ENCODE measurements around the gene PDGFRA.
A peak's percentile ranks its signal among the peaks of the same experiment; 100 is the strongest.

The PDGFRA gene

DNA sequence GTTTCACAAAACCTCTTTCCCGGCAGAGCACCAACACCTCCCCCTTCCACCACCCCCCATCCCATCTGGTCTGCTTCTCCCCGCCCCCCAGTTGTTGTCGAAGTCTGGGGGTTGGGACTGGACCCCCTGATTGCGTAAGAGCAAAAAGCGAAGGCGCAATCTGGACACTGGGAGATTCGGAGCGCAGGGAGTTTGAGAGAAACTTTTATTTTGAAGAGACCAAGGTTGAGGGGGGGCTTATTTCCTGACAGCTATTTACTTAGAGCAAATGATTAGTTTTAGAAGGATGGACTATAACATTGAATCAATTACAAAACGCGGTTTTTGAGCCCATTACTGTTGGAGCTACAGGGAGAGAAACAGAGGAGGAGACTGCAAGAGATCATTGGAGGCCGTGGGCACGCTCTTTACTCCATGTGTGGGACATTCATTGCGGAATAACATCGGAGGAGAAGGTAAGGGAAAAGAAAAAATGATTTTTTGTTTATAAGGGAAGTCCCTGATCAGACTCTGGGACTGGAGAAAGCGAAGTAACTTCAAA lies at the start of gene PDGFRA:
PDGFRA (plus strand) TSS at position 333 of the 541 bp plus-strand sequence. CDS start 29,476 bp downstream, outside the sequence.
- no peak for DNase-seq (ENCODE audit: low read depth in 2 of 2)

DNA sequence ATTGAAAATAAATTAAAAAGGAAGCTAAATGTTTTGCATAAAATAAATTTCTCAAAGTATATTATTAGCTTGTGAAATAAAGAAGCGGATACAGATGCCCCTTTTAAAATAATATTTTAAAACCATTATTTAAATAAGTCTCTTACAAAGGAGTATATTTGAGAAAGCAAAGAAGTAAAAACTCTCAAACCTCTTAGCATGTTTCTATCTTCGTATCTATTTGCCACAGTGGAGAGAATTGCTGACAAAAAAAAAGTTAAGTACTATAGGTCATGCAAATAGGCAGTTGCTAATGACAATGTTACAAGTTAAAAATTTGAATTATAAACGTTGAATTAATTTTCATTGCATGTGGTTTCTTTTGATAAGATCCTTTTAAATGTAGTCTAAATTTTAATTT lies 44.5 kb upstream of the PDGFRA start:
- no peak for DNase-seq (ENCODE audit: low read depth in 2 of 2)

DNA sequence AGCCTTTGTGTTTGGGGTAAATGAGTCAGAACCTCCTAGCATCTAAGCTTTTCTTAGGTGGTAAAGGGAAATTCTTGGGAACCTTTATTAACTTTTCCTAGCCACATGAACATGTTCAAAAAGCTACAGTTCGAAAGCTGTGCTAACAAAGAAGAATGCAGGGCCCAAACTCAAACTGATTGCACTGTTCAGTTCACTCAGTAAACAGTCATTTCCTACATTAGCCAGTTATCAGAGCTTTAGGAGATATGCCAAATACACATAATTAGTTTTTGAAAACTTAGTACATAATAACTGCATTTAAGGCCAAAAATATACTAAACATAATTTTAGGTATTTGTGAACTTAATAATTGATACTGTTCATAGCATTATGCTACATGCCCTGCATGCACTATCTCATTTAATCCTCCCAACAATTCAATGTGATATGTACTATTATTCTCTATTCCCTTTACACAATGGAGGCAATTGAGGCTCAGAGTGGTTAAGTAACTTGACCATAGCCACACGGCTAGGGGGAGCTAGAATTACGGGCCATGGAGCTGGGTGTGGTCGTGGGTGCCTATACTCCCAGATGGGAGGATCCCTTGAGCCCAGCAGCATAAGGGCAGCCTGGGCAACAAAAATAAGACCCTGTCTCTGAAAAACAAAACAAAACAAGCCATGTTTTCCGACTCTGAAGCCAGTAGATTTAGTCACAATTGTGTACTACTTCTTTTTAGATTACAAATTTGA lies 43.9 kb upstream of the PDGFRA start:
- no peak for DNase-seq (ENCODE audit: low read depth in 2 of 2)

DNA sequence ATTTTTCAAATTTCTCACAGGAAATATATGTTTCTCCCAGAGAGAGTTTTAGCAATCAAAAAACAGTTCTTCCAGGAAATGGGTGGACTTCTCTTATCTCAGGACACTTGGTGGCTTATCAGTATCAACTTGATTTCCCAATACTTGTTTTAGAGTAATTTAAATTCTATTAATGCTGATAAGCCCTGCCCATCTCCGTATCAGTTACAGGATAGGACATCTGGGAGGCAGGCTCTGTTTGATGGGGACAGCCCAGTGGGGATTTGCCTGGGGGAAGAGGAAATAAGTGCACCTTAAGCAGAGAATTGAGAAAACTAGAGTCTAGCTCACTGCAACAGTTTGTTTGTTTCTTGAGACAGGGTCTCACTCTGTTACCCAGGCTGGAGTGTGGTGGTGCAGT lies 43.2 kb upstream of the PDGFRA start:
- DNase-seq (ENCODE audit: low read depth in 2 of 2) = no peak

DNA sequence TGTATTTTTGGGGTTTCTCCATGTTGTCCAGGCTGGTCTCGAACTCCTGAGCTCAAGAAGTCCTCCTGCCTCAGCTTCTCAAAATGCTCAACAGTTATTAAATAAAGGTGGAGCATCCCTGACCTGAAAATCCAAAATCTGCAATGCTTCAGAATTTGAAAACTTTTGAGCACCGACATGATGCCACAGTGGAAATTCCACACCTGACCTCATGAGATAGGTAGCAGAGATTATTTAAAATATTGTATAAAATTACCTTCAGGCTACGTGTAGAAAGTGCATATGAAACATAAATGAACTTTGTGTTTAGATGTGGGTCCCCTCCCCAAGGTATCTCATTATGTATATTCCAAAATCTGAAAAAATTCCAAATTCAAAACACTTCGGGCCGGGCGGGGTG lies 42.7 kb upstream of the PDGFRA start:
- DNase-seq (ENCODE audit: low read depth in 2 of 2) = no peak

DNA sequence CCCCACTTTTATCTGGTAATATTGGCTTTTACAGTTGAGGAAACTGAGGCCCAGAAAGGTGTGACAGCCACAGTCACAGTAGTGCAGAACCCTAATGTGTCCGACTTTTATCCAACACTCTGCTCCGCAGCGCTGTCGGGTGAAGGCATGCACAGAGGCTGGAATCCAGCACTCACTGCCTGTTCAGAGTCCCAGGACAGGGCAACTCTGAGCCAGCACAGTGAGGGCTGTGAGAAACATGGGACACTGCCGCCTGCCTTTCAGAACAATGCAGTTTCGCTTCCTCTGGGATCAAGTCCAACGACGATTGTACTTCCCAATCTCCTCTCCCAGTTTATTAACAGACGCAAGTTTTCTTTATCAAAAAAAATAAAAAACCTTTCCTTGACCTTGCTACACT lies 41.9 kb upstream of the PDGFRA start:
- DNase-seq (ENCODE audit: low read depth in 2 of 2) = no peak

DNA sequence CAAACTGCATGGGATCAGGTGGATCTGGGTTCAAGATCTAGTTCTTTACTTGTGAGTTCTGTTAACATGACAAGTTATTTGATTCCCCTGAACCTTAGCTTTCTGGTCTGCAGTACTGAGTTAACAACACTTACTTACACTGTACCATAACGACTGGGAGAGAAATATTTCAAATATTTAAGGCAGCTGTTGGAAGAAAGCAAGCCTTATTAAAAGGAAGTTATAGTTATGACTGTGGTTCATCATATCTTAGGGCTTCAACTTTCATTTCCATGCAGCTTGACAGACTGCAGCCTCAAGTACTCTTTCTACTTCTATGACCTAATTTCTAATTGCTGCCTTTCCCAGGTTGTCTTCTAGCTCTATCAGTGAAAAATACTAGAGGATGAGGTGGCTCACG lies 40.0 kb upstream of the PDGFRA start:
- DNase-seq (ENCODE audit: low read depth in 2 of 2) = no peak

DNA sequence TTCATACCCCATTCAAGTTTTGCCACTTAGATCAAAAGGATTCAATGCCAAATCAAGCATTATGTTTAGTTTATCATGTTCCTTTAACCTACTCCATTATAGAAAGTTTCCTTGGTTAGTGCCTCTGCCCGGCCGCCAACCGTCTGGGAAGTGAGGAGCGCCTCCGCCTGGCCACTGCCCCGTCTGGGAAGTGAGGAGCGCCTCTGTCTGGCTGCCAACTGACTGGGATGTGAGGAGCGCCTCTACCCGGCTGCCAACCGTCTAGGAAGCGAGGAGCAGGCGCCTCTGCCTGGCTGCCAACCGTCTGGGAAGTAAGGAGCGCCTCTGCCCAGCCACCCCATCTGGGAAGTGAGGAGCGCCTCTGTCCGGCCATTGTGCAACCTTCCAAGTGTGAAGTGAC lies 36.3 kb upstream of the PDGFRA start:
- no peak for DNase-seq (ENCODE audit: low read depth in 2 of 2)

DNA sequence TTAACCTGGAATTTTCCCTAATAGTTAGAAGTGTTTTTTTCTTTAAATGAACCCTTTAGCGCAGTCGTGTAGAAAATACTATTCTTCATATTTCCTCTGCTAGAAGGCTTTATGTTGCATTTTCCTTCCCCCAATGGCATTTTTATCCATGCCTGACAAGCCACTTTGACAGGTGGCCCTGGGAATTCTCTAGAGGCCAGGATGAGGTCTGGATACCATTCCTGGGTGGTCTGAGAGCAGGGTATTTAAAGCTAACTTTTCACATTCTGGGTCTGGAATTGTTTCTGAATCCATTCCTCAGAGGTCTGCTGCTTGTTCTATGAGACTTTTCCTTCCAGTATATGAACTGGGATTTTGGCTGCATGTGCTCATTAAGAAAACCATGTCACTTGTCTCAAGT lies 31.2 kb upstream of the PDGFRA start:
- DNase-seq (ENCODE audit: low read depth in 2 of 2) = no peak

DNA sequence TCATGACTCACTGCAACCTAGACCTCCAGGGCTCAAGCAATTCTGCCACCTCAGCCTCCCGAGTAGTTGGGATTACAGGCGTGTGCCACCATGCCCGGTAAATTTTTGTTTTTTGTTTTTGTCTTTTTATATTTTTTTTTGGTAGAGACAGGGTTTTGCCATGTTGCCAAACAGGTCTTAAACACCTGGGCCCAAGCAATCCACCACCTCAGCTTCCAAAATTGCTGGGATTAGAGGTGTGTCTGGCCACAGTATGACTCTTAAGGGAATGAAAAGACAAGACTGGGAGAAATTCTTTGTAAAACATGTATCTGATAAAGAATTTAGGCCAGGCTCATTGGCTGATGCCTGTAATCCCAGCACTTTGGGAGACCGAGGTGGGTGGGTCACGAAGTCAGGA lies 29.2 kb upstream of the PDGFRA start:
- DNase-seq (ENCODE audit: low read depth in 2 of 2) = no peak

DNA sequence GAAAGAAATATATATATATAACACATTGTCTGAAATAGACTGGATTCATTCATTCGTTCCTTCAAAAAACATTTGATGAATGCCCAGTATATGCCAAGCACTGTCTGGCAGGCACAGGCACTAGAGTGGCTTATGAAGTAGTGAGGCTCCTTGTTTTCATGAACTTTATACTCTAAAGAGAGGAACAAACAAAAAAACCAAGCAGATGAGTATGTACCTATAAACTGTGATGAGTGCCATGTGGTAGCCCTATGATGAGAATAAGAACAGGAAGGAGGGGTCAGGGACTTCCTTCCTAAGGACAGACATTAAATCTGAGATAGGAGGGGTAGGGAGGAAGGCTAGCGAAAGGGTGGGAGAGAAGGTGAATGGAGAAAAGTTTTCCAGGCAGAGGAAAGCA lies 19.5 kb upstream of the PDGFRA start:
- no peak for DNase-seq (ENCODE audit: low read depth in 2 of 2)

DNA sequence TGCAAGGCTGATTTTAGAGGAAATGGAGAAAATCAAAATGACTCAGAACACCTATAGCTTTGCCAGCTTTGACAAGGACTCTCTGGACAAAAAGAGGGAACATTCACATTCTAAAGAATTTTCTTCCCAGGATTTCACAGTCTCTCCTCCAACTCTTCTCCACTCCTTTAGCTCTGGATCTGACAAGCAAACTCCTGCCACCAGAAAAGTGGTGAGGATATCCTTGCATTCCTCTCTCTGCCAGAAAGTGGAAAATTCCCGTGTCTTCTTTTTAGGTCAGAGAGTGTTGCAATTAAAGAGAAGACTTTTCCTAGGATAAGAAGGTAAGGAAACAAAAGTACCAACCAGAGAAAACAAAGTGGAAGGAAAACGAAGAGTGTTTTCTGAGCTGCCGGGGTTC lies 16.1 kb upstream of the PDGFRA start:
- DNase-seq (ENCODE audit: low read depth in 2 of 2) = no peak

DNA sequence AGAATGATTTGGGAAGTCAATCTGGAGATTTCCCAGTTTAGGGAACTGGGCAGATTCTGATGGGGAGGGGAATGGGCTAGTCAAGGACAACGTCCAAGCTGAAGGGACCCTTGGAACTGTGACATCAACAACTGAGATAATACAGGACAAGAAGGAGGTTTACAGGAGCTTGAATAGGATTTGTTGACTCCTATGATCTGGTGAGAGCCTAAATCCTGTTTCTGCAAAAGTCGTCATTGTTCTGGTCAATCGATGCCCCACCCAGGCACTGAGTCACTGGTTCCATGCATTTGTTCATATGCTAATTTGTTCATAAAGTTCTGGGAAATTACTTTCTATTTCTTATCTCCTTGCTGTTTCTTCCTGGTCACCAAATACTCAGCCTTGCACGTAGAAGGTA lies 15.3 kb upstream of the PDGFRA start:
- DNase-seq (ENCODE audit: low read depth in 2 of 2) = no peak

DNA sequence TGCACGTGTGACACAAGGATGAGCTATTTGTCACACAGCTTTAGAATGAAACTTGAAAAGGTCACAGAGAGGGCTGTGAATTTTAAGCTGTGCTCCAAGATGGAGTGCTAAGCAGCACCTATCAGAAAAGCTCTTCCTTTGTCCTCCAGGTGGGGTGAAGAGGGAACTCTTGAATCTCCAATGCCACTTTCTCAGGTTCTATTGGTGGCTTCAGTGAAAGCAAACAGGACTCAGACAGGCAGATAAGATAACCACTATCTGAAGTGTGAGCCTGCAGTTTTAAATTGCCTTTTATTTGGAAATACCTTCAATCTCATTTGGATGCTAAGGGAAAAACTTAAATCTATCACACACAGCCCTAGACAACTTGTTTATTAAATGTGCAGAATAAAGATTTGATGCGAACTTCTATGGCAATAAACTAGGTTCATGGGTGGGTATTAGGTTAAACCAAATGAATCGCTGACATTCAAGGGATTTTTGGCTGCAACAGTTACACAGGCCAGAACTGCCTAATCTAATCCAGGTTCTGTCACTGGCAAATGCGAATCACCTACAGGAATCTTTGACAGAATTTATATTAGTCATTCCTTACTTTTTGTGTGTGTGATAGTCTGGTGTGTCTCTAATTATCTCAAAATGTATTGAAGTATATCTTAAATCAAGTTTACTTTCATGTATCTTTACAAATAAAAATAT lies 13.6 kb upstream of the PDGFRA start:
- no peak for DNase-seq (ENCODE audit: low read depth in 2 of 2)

DNA sequence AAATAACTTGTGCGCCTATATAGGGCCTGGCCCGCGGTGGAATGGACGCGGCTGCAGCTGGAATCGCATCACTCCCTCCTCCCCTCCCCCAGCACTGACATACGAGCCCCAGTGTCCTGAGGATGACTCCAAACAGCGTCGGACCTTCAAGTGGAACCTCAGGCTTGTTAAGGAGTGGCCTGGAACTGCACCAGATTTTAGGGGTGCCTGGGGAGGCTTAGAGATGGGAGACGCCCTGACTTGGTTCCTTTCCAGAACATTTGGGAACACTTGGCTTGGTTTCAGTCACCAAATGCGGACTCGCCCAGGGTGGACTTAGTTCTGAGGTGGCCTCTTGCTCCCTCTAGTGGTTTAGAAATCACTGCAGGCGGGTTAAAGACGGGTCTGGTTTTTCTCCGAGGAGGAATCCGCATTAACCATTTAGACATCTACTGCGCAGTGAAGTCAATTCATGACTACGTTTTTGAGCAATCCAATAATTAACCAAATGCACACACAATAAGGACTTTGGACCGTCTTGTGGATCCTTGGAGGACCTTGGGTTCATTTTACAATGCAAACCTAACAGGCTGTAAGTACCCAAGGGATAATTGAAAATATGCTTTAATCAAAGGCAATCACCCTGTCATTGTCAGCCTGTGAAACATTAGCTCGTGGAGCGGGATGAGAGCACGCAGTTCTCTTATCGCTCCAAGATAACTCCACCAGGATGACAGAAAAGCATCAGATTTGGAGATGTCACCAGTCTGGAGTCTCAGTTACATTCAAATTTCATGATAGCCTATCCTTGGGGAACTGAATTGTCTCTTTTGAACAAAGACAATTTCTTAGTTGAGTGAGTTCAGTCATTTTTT lies 11.2 kb upstream of the PDGFRA start:
- DNase-seq (ENCODE audit: low read depth in 2 of 2) = peak; percentile 16 to 44

DNA sequence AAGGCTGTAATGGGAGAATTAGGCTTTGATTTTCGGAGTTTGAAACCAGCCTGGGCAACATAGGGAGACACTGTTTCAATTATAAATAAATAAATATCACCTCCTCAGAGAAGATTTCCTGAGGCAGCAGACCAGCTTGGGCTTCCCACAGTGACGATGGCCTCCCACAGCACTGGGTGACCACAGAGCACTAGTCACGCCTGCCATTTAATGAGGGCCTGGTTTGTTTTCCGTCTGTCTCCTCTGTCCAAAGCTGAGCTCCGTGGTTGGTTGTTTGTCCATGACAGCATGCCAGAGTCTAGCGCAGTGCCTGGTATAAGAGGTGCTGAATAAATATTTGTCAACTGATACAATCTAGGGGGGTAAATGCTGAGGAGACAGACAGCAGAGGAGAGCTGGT lies 10.4 kb upstream of the PDGFRA start:
- DNase-seq (ENCODE audit: low read depth in 2 of 2) = no peak

DNA sequence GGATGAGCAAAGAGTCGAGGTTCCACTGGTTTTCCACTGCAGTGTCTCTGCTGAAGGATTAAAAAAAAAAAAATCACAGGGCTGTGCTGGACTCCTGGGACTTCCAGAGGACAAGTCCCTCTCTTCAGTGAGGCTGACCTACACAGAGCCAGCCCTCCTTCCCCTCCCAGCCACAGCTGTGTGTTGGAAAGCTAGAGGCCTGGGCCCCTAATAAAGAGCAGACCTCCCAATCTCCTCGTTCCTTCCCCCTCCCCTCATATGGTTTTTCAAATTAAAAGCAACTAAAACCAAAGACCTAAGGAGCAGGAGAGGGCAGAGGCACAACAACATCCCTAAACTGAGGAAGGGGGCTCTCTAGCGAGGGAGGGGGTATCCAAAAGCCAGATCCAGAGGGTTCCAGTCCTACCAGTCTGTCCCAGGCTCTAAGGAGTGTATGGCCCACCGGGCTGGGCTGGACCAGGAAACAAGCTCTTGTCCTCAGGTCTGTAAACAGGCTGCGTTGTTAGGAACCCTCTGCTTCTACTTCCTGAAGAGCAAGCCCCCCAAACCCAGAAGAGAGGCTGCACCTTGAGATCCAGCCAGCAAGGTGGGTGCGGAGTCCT lies 4.0 kb upstream of the PDGFRA start:
- no peak for DNase-seq (ENCODE audit: low read depth in 2 of 2)

DNA sequence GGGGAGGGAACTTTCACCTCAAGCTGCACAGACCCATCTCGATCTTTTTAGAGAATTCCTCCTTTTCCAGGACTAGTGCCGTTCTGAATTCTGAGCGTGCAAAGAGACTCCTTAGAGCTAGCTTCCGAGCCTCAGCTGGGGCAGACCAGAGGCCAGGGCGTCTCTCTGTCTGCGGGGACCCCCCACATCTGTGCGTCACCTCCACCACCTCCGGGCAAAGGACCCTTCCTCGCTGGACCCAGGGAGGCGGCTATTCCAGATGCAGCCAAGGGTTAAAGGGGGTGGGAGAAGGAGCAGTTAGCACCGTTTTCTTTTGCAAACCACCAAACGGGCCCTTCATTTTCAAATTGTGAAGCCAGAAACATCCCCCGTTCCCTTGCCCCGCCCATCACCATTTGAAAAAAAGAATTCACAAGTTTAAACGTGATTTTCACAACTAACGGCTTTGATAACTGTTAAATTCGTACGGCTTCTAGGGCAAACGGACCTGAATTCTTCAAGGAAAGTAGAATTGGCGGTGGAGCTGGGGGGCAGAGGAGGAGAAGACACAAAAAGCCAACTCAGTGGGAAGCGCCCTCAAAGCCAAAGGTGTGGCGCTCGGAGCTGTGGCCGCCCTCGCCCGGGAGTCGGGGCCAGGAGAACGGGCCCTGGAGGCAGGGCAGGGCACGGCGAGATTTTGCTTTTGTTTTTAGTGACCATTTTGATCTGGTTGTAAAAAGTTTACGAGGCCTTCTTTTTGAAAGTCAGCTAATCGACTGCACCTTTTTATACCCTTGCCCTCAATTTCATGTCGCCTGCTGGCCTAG lies 3.3 kb upstream of the PDGFRA start:
- no peak for DNase-seq (ENCODE audit: low read depth in 2 of 2)

DNA sequence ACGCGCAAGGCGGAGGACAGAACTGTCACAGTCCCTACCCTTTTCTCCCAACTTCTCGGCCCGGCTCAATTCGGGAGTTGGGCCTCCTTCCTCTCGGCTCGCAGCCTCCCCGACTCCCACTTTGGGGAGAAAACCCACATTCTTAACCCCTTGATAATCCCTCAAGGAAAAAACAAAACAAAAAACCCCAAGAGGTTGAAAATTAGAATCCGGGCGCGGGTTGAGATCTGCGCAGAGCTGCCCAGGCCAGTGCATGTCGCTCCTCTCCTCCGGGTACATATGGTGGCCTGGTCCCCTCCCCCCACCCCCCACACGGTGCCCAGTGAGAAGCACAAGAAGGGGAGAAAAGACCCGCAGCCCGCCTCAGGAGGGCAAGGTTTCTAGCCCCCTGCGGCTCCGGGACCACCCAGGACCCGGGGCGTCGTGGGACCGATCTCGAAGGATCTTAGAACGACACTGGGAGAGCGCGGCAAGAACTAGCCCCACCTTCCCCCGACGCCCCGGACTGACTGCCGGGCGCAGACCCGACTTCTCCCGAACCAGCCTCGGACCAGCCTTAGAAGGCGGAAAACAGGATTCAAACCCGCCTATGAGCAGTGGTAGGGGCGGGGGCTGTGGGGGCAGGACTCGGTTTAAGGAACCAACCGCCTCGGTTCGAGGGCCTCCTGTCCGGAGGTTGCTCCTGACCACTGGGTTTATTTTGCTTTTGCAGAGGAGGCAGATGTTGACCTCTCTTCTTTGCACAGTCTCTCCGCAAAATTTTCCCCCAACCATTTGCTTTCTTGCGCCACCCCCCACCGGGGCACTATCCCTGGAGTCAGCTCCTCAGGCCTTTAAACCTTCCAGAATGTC lies 2.5 kb upstream of the PDGFRA start:
- no peak for DNase-seq (ENCODE audit: low read depth in 2 of 2)

All from stimulated activated CD4-positive, alpha-beta T cell treated with anti-CD3 and anti-CD28 coated beads, Interleukin-4, amount 100 ng/mL, for 48 hours (primary cell).